Suprapubic skin (tissue), 4 donors: Measurements from ENCODE around the gene TNRC6B. TPM values are rescaled to one million over a fixed set of nuclear protein-coding genes. Genes with fewer than 3 reads are reported as not detected.

ENCODE experiments used
- DNase-seq, 2 donors: peaks; one replicate each; pipeline ENCODE4 v3.0.0-alpha.2; 2019; ENCODE audit warnings: low spot score in 2 of 2
- H3K27ac ChIP-seq: fragments of 200-600 bp; sonication (generic); one replicate; pipeline ENCODE4 v1.5.1; 2019
- H3K27me3 ChIP-seq: fragments of 200-600 bp; sonication (generic); one replicate; pipeline ENCODE4 v1.5.1; 2019
- H3K36me3 ChIP-seq: fragments of 200-600 bp; sonication (generic); one replicate; pipeline ENCODE4 v1.5.1; 2019
- H3K4me1 ChIP-seq: fragments of 200-600 bp; sonication (generic); one replicate; pipeline ENCODE4 v1.5.1; 2019
- H3K4me3 ChIP-seq: fragments of 200-600 bp; sonication (generic); one replicate; pipeline ENCODE4 v1.5.1; 2019; ENCODE audit warnings: mild to moderate bottlenecking
- H3K9me3 ChIP-seq: fragments of 200-600 bp; sonication (generic); one replicate; pipeline ENCODE4 v1.5.1; 2019
- EP300 ChIP-seq: sonication (generic); formaldehyde crosslinking; IDR thresholded peaks from one replicate; pipeline ENCODE4 v1.6.1; 2017; ENCODE audit warnings: antibody characterized with exemption
- POLR2A ChIP-seq, 2 donors: fragments of 450-650 bp; IDR thresholded peaks; one replicate each; pipeline ENCODE4 v1.6.1; 2017; ENCODE audit warnings: antibody characterized with exemption in 2 of 2, mild to moderate bottlenecking in 2 of 2, moderate library complexity in 2 of 2
- POLR2AphosphoS5 ChIP-seq, 3 donors: sonication (generic); formaldehyde crosslinking; IDR thresholded peaks; one replicate each; pipeline ENCODE4 v1.6.1; 2017; ENCODE audit warnings: antibody characterized with exemption in 3 of 3
- WGBS: methylation state at CpG from one replicate; pipeline ENCODE4 v1.1.5; 2018; 5-methylcytosine and 5-hydroxymethylcytosine counted together
- total RNA-seq, 4 donors: library from RNA; depleted of rRNA; stranded (reverse); fragments of >200 nt; gene quantifications; one replicate each; pipeline ENCODE4 v1.1.0, GENCODE V29; 2016
- TF ChIP-seq, protein P1 (sequence below), 2 donors: fragments of 200-600 bp in 1 of 2; fragments of 450-650 bp in 1 of 2; sonication (generic) in 1 of 2; IDR thresholded peaks; one replicate each; pipeline ENCODE4 v1.5.1; 2016 to 2019; ENCODE audit warnings: antibody characterized with exemption in 2 of 2, mild to moderate bottlenecking in 1 of 2, moderate library complexity in 1 of 2

Gene TNRC6B
- total RNA-seq, 4 donors from 2014 or later: 44.2 to 179 (median 55.5) TPM

- TF ChIP-seq, protein P1, sequence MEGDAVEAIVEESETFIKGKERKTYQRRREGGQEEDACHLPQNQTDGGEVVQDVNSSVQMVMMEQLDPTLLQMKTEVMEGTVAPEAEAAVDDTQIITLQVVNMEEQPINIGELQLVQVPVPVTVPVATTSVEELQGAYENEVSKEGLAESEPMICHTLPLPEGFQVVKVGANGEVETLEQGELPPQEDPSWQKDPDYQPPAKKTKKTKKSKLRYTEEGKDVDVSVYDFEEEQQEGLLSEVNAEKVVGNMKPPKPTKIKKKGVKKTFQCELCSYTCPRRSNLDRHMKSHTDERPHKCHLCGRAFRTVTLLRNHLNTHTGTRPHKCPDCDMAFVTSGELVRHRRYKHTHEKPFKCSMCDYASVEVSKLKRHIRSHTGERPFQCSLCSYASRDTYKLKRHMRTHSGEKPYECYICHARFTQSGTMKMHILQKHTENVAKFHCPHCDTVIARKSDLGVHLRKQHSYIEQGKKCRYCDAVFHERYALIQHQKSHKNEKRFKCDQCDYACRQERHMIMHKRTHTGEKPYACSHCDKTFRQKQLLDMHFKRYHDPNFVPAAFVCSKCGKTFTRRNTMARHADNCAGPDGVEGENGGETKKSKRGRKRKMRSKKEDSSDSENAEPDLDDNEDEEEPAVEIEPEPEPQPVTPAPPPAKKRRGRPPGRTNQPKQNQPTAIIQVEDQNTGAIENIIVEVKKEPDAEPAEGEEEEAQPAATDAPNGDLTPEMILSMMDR (IDR thresholded peaks at IDR 0.05): no peak
- no peak for TF ChIP-seq EP300
- no peak for TF ChIP-seq POLR2A (IDR thresholded peaks at IDR 0.05)
- TF ChIP-seq POLR2AphosphoS5 (IDR thresholded peaks at IDR 0.05): no peak
- Histone ChIP-seq H3K27me3 (no peaks in the 10 kb centered on the region), H3K36me3 (peaks cover 98% of the 10 kb centered on the region), H3K9me3 (no peaks in the 10 kb centered on the region), H3K4me3 (no peak overlapping the region), H3K4me1 (peaks cover 7% of the 10 kb centered on the region), H3K27ac (no peak overlapping the region)
- DNase-seq: no peak
- 94% methylated on average over 2 of the region's 2 CpGs for WGBS
Measured at GRCh38 chr22:40312050-40312449, 134.3 kb downstream of the TNRC6B start.

DNA sequence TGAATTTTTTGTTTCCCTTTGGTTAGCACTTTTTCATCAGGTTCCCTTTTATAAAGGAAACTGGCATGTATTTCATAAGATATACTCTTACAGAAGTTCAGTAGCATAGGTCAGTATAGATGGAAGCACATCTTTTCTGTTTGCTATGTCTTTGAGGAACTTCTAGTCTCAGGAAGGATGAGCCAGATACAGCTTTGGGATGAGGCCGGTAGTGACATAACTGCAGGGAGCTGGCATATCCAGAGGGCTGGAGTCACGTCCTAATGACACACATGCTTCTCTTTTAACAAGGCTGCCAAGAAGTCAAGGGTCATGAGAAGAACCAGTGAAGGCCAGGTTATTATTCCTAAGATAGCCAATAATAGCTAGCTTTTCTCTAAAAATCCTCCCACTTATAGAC, 135.3 kb downstream of the TNRC6B start:
- Histone ChIP-seq H3K4me1 (peaks cover 7% of the 10 kb centered on the region), H3K36me3 (peaks cover 98% of the 10 kb centered on the region), H3K4me3 (no peak overlapping the region), H3K27ac (no peak overlapping the region), H3K9me3 (no peaks in the 10 kb centered on the region), H3K27me3 (no peaks in the 10 kb centered on the region)
- TF ChIP-seq, protein P1 (IDR thresholded peaks at IDR 0.05): no peak
- TF ChIP-seq POLR2AphosphoS5 (IDR thresholded peaks at IDR 0.05) (no peak), POLR2A (IDR thresholded peaks at IDR 0.05) (no peak), EP300 (no peak)
- 61% methylated on average over 2 of the region's 2 CpGs for WGBS
- DNase-seq: no peak

- H3K9me3 ChIP-seq: no peaks in the 10 kb centered on the region
- H3K4me3 ChIP-seq: no peak overlapping the region
- H3K4me1 ChIP-seq: peaks cover 7% of the 10 kb centered on the region
- TF ChIP-seq EP300: no peak
- TF ChIP-seq POLR2A (IDR thresholded peaks at IDR 0.05): no peak
- no peak for TF ChIP-seq POLR2AphosphoS5 (IDR thresholded peaks at IDR 0.05)
- TF ChIP-seq, protein P1 (IDR thresholded peaks at IDR 0.05): no peak
- no peaks in the 10 kb centered on the region for H3K27me3 ChIP-seq
- H3K36me3 ChIP-seq: peaks cover 98% of the 10 kb centered on the region
- DNase-seq: no peak
- H3K27ac ChIP-seq: no peak overlapping the region
Measured at GRCh38 chr22:40314041-40314440, 136.3 kb downstream of the TNRC6B start.

GRCh38 chr22:40320687-40321086, 143.0 kb downstream of the TNRC6B start:
- Histone ChIP-seq H3K4me3 (no peak overlapping the region), H3K27ac (no peak overlapping the region), H3K36me3 (peaks cover 84% of the 10 kb centered on the region), H3K27me3 (no peaks in the 10 kb centered on the region), H3K4me1 (no peaks in the 10 kb centered on the region), H3K9me3 (no peaks in the 10 kb centered on the region)
- no peak for DNase-seq
- TF ChIP-seq, protein P1 (IDR thresholded peaks at IDR 0.05): no peak

DNA sequence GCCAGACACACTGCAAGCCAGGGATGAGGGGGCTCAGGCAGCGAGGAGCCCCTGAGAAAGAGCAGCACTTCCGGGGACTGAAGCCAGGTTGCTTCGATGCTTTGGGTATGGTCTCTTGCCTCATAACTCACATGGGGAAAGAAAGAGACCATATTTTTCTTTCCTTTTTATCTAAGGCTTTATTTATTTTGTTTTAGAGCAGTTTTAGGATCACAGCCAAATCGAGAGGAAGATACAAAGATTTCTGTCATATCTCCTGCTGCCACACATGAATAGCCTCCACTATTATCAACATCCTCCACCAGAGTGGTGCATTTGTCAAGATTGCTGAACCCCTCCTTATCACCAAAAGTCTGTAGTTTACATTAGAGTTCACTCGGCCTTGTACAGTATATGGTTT, 144.3 kb downstream of the TNRC6B start:
- Histone ChIP-seq H3K4me3 (no peak overlapping the region), H3K9me3 (no peaks in the 10 kb centered on the region), H3K27me3 (no peaks in the 10 kb centered on the region), H3K27ac (no peak overlapping the region), H3K36me3 (peaks cover 73% of the 10 kb centered on the region), H3K4me1 (no peaks in the 10 kb centered on the region)
- no peak for DNase-seq
- WGBS: 74% methylated on average over 5 of the region's 5 CpGs
- TF ChIP-seq POLR2A (IDR thresholded peaks at IDR 0.05) (no peak), POLR2AphosphoS5 (IDR thresholded peaks at IDR 0.05) (no peak), EP300 (no peak)
- TF ChIP-seq, protein P1 (IDR thresholded peaks at IDR 0.05): no peak
